ENCODE results near the gene USP10. TPM values are rescaled to one million over a fixed set of nuclear protein-coding genes. Genes with fewer than 3 reads are reported as not detected.

USP10 gene
- total RNA-seq, 2 donors from 2014 or later, result 82.7 to 129 TPM

GRCh38 chr16:84712801-84713775, 13.3 kb downstream of the USP10 start:
- ATAC-seq (no peak), DNase-seq (ENCODE audit: low spot score in 2 of 2) (no peak)
- Mint-ChIP-seq H3K9me3 (no peaks in the 10 kb centered on the region), H3K27ac (peak overlapping the region; percentile 0 to 91), H3K36me3 (no peaks in the 10 kb centered on the region)

- Mint-ChIP-seq H3K27ac (peak overlapping the region; percentile 0 to 72), H3K36me3 (no peaks in the 10 kb centered on the region), H3K9me3 (no peaks in the 10 kb centered on the region)
- DNase-seq (ENCODE audit: low spot score in 2 of 2) (no peak), ATAC-seq (no peak)
Observed at GRCh38 chr16:84714028-84714427, 14.2 kb downstream of the USP10 start.

DNA sequence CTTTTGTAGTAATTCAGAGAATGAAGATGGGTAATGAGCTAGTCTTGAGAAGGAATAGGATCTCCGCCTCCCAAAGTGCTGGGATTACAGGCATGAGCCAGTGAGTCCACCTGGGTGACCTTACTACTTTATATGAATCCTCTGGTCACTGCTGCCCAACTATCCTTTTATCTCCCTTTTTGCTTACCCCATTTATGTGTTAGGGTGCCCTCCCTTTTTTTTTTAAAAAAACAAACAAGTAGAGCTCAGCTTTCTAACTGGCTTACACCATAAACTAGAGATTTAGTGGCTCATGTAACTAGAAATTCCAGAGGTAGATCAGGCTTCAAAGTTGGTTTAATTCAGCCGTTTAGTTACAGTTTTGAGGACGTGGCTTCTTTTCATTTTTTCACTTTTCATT, 15.6 kb downstream of the USP10 start:
- Mint-ChIP-seq H3K27ac (peak overlapping the region in 1 of 2 donors; percentile 57), H3K9me3 (no peaks in the 10 kb centered on the region), H3K36me3 (no peaks in the 10 kb centered on the region)
- DNase-seq (ENCODE audit: low spot score in 2 of 2) (no peak), ATAC-seq (no peak)

- DNase-seq (ENCODE audit: low spot score in 2 of 2) (no peak), ATAC-seq (no peak)
- H3K27ac Mint-ChIP-seq, result peak overlapping the region in 1 of 2 donors; percentile 57
- no peaks in the 10 kb centered on the region for H3K36me3 Mint-ChIP-seq
- H3K9me3 Mint-ChIP-seq, result no peaks in the 10 kb centered on the region
Observed at GRCh38 chr16:84715854-84716253, 16.1 kb downstream of the USP10 start.

GRCh38 chr16:84716740-84717139, 16.9 kb downstream of the USP10 start:
- no peaks in the 10 kb centered on the region for H3K36me3 Mint-ChIP-seq
- no peaks in the 10 kb centered on the region for H3K9me3 Mint-ChIP-seq
- DNase-seq (ENCODE audit: low spot score in 2 of 2) (no peak), ATAC-seq (no peak)
- H3K27ac Mint-ChIP-seq, result no peak overlapping the region

DNA sequence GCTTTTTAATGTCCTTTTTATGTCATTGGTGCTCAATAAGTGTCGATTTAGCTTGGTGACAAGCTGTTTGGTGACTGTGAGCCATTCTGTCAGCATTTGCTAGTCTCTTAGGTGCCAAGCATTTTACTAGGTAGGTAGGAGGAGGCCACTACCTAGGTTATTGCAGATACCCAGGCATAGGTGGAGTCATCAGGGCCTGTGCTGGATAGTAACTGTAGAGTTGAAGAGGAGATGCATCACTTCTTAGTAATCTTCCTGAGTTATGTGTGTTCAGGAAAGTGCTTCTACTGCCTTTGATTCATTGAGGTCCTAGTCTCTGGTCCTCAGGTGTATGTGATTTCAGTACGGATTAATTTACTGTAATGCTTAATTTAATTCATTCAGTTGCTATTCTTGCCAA, 17.7 kb downstream of the USP10 start:
- Mint-ChIP-seq H3K36me3 (no peaks in the 10 kb centered on the region), H3K9me3 (no peaks in the 10 kb centered on the region), H3K27ac (peak overlapping the region; percentile 1 to 3)
- ATAC-seq (peak in 1 of 2 donors; percentile 52), DNase-seq (ENCODE audit: low spot score in 2 of 2) (no peak)

GRCh38 chr16:84720177-84720579, 20.4 kb downstream of the USP10 start:
- H3K27ac Mint-ChIP-seq, result no peak overlapping the region
- no peaks in the 10 kb centered on the region for H3K9me3 Mint-ChIP-seq
- DNase-seq (ENCODE audit: low spot score in 2 of 2) (no peak), ATAC-seq (no peak)
- H3K36me3 Mint-ChIP-seq, result no peaks in the 10 kb centered on the region

GRCh38 chr16:84722068-84722467, 22.3 kb downstream of the USP10 start:
- DNase-seq (ENCODE audit: low spot score in 2 of 2) (no peak), ATAC-seq (no peak)
- no peaks in the 10 kb centered on the region for H3K36me3 Mint-ChIP-seq
- no peaks in the 10 kb centered on the region for H3K9me3 Mint-ChIP-seq
- no peak overlapping the region for H3K27ac Mint-ChIP-seq

GRCh38 chr16:84723906-84724305, 24.1 kb downstream of the USP10 start:
- no peak for DNase-seq (ENCODE audit: low spot score in 2 of 2)
- no peaks in the 10 kb centered on the region for H3K36me3 Mint-ChIP-seq
- H3K9me3 Mint-ChIP-seq, result no peaks in the 10 kb centered on the region
- no peak for ATAC-seq
- no peak overlapping the region for H3K27ac Mint-ChIP-seq

DNA sequence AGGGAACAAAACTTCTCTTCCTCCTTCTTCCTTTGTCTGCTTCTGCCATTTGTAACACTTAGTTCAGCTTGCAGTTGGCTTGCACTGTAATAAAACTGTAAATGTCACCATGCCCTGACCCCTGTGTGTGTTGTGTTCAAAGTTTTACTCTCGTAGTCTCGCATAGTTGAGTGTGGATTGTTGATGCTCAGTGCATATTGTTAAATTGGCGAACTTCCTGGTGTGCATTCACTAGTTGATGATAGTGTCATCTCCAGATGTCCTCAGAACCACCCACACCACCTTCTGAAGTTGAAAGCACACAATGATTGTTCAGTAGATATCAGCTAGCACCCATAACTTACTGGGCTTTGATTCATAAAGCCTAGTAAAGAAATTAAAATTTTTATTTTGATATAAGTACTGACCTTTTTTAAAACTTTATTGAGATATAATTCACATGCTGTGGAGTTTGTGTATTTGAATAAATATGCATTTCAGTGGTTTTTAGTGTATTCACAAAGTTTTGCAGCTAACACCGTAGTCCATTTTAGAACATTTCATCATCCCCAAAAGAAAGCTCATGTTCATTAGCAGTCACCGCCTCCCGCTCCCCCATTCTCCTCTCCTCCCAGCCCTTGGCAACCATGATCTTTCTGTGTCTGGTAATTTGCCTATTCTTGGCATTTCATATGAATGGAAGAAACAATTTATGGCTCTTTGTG, 25.0 kb downstream of the USP10 start:
- Mint-ChIP-seq H3K9me3 (no peaks in the 10 kb centered on the region), H3K36me3 (no peaks in the 10 kb centered on the region), H3K27ac (peak overlapping the region in 1 of 2 donors; percentile 63)
- ATAC-seq (peak; percentile 62 to 90), DNase-seq (ENCODE audit: low spot score in 2 of 2) (no peak)

DNA sequence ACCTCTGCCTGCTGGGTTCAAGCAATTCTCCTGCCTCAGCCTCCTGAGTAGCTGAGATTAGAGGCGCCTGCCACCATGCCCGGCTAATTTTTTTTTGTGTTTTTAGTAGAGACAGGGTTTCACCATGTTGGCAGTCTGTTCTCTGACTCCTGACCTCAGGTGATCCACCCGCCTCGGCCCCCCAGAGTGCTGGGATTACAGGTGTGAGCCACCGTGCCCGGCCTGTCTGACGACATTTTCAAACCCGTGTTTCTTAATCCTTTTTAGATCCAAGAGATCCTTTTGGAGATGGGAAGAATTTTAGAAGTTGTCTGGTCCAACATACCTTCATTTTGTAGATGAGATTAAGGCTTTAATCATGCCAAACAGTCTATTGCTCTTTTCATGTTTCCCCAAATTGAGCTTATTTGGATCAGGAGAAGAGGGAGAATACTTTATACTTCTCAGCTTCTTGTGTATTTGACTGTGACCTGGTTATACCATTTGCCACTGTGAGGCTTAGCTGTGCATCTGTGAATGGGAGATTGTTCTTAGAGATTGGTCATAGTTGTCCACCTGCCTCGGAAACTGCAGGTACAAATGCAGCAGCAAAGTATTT, 25.8 kb downstream of the USP10 start:
- DNase-seq (ENCODE audit: low spot score in 2 of 2) (no peak), ATAC-seq (no peak)
- H3K27ac Mint-ChIP-seq, result peak overlapping the region; percentile 19 to 62
- H3K9me3 Mint-ChIP-seq, result no peaks in the 10 kb centered on the region
- H3K36me3 Mint-ChIP-seq, result no peaks in the 10 kb centered on the region

GRCh38 chr16:84726079-84726668, 26.4 kb downstream of the USP10 start:
- Mint-ChIP-seq H3K9me3 (no peaks in the 10 kb centered on the region), H3K36me3 (no peaks in the 10 kb centered on the region), H3K27ac (peak overlapping the region; percentile 18 to 19)
- DNase-seq (ENCODE audit: low spot score in 2 of 2) (peak; percentile 71 to 84), ATAC-seq (peak; percentile 52 to 73)

DNA sequence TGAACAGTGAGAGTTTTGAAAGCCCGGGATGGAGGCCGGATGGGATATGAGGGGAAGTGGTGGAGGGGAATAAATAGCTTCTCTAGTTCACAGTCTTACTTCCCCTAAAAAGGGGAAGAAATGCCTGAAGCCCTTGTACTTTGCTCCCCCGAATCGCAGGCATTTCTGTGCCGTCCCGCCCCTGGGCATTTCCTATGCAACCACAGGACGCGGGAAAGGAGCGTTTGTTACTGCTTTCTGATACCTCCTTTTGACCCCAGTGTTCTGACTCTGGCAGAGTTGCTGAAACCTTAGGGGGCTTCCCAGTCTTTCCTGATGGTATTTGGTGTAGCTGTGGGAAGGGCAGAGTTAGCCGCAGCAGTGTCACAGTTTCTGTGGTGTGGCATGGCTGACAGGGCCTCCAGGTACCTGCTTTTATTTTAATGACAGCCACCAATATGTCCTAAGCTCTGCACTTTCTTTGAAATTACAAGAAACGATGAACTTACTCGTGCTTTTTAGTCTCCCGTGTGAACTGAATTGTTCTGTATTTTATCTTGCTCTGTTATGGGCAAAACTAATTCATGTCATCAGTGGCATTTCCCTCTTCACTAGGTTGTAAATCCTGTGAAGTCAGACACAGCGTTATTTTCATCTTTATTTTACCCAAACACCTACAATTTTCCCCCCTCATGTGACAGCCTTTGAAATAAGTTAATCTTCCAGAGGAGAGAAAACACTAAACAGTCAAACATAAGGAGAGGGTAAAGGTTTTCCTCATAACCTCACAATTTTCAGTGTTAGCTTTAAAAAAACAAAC, 27.1 kb downstream of the USP10 start:
- Mint-ChIP-seq H3K36me3 (no peaks in the 10 kb centered on the region), H3K27ac (no peak overlapping the region), H3K9me3 (no peaks in the 10 kb centered on the region)
- no peak for DNase-seq (ENCODE audit: low spot score in 2 of 2)
- ATAC-seq, result peak; percentile 9 to 77

DNA sequence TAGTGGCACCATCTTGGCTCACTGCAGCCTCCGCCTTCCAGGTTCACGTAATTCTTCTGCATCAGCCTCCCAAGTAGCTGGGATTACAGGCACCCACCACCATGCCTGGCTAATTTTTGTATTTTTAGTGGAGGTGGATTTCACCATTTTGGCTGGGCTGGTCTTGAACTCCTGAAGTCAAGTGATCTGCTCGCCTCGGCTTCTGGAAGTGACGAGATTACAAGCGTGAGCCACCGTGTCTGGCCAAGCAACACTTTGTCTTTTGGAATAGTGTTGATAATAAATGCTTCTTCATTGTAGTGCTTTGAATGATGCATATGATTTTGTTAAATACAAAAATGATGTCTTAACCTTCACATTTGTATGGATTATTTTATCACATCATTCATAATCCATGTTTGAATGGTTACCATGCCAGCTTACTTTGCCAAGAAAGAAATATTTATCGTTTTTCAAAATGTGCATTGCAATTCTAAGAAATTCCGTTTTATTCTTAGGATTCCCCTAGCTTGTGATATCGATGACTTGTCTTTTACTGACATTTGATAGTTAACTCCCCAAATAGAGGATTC, 29.1 kb downstream of the USP10 start:
- no peaks in the 10 kb centered on the region for H3K9me3 Mint-ChIP-seq
- no peaks in the 10 kb centered on the region for H3K36me3 Mint-ChIP-seq
- ATAC-seq (no peak), DNase-seq (ENCODE audit: low spot score in 2 of 2) (no peak)
- no peak overlapping the region for H3K27ac Mint-ChIP-seq

DNA sequence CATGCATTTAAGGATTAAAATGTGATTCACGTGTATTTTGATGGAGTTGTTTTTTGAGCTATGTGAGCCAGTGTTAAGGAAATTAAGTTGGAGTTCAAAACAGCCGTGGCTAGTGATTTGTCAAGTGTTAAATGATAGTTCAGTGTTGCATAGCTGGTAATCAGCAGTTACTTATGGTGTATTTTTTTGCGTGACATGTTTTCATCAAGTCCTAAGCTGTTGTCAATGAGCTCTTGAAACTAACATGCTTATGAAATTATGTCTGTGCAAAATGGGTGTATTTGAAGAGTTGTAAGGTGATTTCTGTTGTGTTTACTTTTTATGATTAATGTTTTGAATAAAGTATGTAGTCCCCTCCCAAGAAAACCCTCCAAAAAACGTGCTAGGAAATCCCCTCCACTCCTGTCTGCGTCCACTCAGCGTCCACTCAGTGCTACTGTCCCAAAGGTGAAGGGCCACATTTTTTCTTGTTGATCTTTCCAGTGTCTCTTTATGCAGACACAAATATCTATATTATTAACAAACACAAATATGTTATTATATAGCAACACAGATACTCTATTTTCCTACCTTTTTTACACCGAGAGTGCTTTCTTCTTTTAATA, 30.0 kb downstream of the USP10 start:
- Mint-ChIP-seq H3K9me3 (no peaks in the 10 kb centered on the region), H3K36me3 (no peaks in the 10 kb centered on the region), H3K27ac (no peak overlapping the region)
- DNase-seq (ENCODE audit: low spot score in 2 of 2), result no peak
- ATAC-seq, result no peak

Measured in activated naive CD4-positive, alpha-beta T cell treated with anti-CD3 and anti-CD28 coated beads, Interleukin-2, amount 50 U/mL, for 72 hours (primary cell).